NT2/D1 (cell line): Measurements from ENCODE around the gene TNS2.

ENCODE experiments used
- SUZ12 ChIP-seq: IDR thresholded peaks from 2 replicates; pipeline ENCODE4 v1.6.1; 2011; ENCODE audit not compliant: insufficient read length, insufficient read depth; ENCODE audit errors: extremely low read depth
- YY1 ChIP-seq: IDR thresholded peaks from 2 replicates; pipeline ENCODE4 v1.6.1; 2011; ENCODE audit not compliant: insufficient read length, insufficient read depth
- ZNF274 ChIP-seq: IDR thresholded peaks from 2 replicates; pipeline ENCODE4 v1.6.1; 2011; ENCODE audit warnings: mild to moderate bottlenecking, low read depth, low read length

DNA sequence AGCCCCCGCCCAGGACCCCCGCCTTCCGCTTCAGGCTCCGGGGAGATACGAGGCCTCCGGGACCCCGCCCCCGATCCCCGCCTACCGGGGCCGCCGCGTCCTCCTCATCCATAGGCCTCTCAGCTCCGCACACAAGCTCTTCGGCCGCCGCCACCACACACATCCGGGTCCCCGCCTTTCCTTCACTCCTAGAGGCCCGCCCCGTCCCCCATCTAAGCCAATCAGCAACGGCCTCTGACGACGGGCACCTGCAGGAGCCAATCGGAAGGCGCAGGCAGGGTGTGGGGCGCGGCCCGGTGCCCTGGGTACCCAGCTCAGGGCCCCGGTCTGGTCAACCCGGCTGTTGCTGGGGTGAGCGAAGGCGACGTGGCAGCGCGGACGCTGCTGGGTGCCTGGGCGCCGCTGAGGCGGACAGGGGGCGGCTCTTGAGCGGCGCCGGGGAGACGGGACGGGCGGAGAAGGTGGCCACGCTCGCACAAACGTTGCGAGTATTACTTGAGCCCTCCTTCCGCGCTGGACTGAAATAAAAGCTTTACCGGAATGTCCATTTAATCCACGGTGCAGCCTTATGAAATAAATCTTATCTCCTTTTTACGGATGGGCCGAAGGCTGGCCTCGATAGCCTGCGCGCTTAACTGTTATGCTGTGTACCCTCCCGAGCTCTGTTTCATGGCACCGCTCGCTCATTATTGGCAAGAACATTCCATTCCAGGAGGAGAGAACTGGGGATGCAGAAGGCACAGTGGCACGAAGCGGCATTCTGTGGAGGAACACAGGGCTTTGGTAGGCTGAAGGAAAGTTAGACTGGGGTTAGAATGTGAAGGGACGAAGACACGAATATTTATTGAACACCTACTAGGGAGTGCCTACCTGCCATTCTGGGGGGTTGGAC, 29.6 kb downstream of the TNS2 start, which contains the start of gene SPRYD3:
- no peak for TF ChIP-seq ZNF274
- TF ChIP-seq YY1 = no peak
- no peak for TF ChIP-seq SUZ12
